Activated CD4-positive, alpha-beta T cell treated with anti-CD3 and anti-CD28 coated beads, Interleukin-2, amount 10 ng/mL, durations not matched to agents 7 days and 5 days (primary cell): Measurements from ENCODE around the gene PDLIM4. TPM values are rescaled to one million over a fixed set of nuclear protein-coding genes. Genes with fewer than 3 reads are reported as not detected.

Experiments
- CTCF ChIA-PET: fragments of 350-600 bp; sonication (Branson Sonifier 250); formaldehyde crosslinking; loops from one replicate; lab custom pipeline; 2021; ENCODE audit warnings: antibody characterized with exemption; lab: Charles Lee
- POLR2A ChIA-PET: fragments of 350-600 bp; sonication (Branson Sonifier 250); formaldehyde crosslinking; loops from one replicate; lab custom pipeline; 2021; ENCODE audit warnings: antibody characterized with exemption; lab: Charles Lee
- DNase-seq: peaks from one replicate; pipeline ENCODE4 v3.0.0-alpha.2; 2020
- H3K27ac Mint-ChIP-seq: one replicate; pipeline ENCODE4 v1.8.0; 2021; ENCODE audit warnings: mild to moderate bottlenecking, moderate library complexity, mixed read lengths
- H3K27me3 Mint-ChIP-seq: one replicate; pipeline ENCODE4 v1.8.0; 2021; ENCODE audit warnings: mixed read lengths
- H3K36me3 Mint-ChIP-seq: one replicate; pipeline ENCODE4 v1.8.0; 2021; ENCODE audit warnings: low read depth, mixed read lengths
- H3K4me1 Mint-ChIP-seq: one replicate; pipeline ENCODE4 v1.8.0; 2021; ENCODE audit warnings: mixed read lengths
- H3K4me3 Mint-ChIP-seq: one replicate; pipeline ENCODE4 v1.8.0; 2021; ENCODE audit warnings: mild to moderate bottlenecking, moderate library complexity, mixed read lengths
- H3K9me3 Mint-ChIP-seq: one replicate; pipeline ENCODE4 v1.8.0; 2021; ENCODE audit warnings: mixed read lengths
- total RNA-seq, 2 experiments: library from RNA; stranded (reverse); gene quantifications; one replicate each; pipeline ENCODE4 v1.2.3, GENCODE V29; 2021

Gene PDLIM4
- total RNA-seq, 2 experiments from 2014 or later, result not detected

DNA sequence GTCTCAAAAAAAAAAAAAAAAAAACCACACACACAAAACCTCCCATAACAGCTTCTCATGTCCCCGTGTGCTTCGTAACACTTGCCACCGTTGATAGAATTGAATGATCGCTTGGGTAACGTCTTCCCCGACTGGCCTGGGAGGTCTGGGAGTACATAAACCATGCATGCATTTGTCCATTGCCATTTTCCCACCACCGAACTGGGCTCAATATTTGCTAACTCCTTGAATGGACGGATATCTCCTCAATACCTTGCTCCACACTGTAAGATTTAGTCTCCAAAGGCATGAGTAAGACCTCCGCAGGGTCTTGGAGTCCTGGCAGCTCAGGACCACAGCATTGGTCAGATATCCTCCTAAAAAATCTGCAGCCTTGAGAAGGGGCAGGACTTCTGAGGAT, 26.6 kb upstream of the PDLIM4 start:
- no peak overlapping the region for H3K4me3 Mint-ChIP-seq
- H3K36me3 Mint-ChIP-seq, result no peaks in the 10 kb centered on the region
- peaks cover 23% of the 10 kb centered on the region for H3K27me3 Mint-ChIP-seq
- no peaks in the 10 kb centered on the region for H3K9me3 Mint-ChIP-seq
- ChIA-PET POLR2A (no interaction called here), CTCF (interaction anchor here (0.7 to 1.3 kb wide), 2 partner anchors 18 to 674 kb away, joined by 3 read pairs; no protein-coding TSS in a partner anchor)
- no peak for DNase-seq
- peaks cover 16% of the 10 kb centered on the region for H3K4me1 Mint-ChIP-seq
- H3K27ac Mint-ChIP-seq, result no peak overlapping the region

DNA sequence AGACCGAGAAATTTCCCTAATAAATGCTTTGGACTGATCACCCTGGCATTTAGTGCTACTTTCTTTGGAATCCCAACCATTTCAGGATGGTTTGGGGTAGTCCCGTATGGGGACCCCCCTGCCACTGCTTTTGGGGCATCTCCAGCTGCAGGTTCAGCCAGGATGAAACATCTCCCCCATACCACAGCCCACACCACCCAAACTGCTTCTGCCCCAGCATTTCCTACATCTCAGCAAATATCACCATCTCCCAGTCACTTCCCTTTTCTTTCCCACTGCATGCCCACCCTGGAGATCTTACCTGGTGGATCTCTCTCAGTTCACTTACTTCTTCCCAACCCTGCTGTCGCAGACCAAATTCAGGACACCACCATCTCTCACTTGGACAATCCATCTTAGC, 25.0 kb upstream of the PDLIM4 start:
- POLR2A ChIA-PET, result no interaction called here
- Mint-ChIP-seq H3K4me1 (peaks cover 12% of the 10 kb centered on the region), H3K9me3 (no peaks in the 10 kb centered on the region), H3K27me3 (peaks cover 18% of the 10 kb centered on the region), H3K36me3 (no peaks in the 10 kb centered on the region), H3K27ac (no peak overlapping the region), H3K4me3 (no peak overlapping the region)
- CTCF ChIA-PET, result no interaction called here
- DNase-seq, result no peak

DNA sequence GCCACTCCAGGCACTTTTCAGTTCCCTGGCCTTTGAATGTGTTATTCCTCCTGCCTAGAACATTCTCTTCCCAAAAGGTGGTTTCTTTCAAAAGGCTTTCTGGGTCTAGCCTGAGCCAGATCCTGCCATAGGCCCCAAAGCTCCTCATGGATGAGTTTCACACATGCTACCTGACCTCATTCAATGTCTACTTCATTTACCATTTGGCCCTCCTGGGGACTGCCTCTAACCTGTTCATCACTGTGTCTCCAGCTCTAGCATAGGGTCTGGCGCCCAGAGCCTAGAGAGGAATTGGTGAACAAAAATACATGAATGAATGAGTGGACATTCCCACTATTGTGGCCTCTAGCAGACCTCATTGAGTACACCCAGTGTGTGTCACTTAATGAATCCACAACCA, 24.4 kb upstream of the PDLIM4 start:
- Mint-ChIP-seq H3K4me1 (peaks cover 12% of the 10 kb centered on the region), H3K4me3 (no peak overlapping the region), H3K36me3 (no peaks in the 10 kb centered on the region), H3K27me3 (peaks cover 18% of the 10 kb centered on the region), H3K9me3 (no peaks in the 10 kb centered on the region), H3K27ac (no peak overlapping the region)
- ChIA-PET CTCF (no interaction called here), POLR2A (no interaction called here)
- no peak for DNase-seq

DNA sequence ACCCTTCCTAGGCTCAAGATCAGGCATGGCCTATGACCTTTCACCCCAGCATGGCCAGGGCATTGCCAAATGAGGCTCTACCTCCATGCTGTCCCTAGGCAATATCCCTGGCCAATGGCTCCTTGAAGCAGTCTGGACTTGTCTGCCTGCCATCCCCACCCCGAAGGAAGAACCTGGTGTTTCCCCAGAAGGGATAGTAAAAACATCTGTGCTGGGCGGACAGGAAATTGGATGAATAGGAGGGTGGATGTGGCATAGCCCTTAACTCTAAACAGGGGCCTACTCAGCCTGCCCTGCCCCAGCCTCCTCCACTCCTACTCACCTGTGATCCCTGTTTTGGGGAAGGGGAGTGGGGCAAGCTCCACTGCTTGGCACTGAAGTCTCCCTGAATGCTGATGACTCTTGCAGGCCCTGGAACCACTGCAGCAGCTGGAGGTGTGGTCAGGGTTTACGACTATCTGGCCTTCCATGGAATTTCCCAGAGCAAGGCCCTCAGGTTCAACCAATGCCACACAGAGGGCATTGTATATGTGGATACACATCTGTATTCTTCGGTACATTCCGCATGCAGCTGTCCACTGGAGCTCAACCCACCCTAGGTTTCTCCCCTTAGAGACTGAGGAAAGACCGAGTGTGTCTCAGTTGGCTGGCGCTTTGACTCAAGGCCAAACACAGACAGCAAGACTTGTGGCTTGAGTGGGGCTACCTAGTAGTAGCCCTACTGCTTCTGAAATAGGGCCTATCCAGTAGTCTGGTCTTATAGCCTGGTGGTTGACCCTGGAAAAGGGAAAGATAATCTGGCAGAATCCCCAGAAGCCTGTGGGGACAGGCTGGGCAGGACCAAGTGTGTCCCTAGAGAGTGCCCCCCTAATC, 23.4 kb upstream of the PDLIM4 start:
- no peak for DNase-seq
- Mint-ChIP-seq H3K9me3 (no peaks in the 10 kb centered on the region), H3K4me3 (no peak overlapping the region), H3K36me3 (no peaks in the 10 kb centered on the region), H3K27me3 (peaks cover 14% of the 10 kb centered on the region), H3K4me1 (peaks cover 12% of the 10 kb centered on the region), H3K27ac (no peak overlapping the region)
- ChIA-PET CTCF (interaction anchor here (0.6 to 1.4 kb wide), 4 partner anchors 8 to 333 kb away, joined by 3 to 4 read pairs (median 3); no protein-coding TSS in a partner anchor), POLR2A (no interaction called here)

DNA sequence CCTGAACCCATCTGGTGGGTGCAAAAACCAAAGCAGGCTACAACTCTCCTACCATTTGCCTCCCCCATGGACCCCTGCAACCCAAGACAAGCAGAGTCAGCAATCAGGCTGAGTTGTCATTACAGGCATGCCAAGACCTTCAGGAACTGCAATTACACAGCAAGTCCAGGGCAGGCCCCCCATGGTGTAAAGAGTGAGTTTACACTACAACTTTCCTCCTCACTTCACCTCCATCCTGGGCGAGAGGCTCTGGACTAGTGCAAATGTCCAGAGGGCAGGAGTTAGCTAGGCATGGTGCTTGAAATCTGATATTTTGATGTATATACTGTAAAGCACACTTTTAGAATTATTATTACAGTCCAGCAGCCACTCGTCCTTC, 22.8 kb upstream of the PDLIM4 start:
- Mint-ChIP-seq H3K27me3 (peaks cover 8% of the 10 kb centered on the region), H3K4me3 (no peak overlapping the region), H3K36me3 (no peaks in the 10 kb centered on the region), H3K27ac (no peak overlapping the region), H3K4me1 (peaks cover 12% of the 10 kb centered on the region), H3K9me3 (no peaks in the 10 kb centered on the region)
- no peak for DNase-seq
- ChIA-PET POLR2A (no interaction called here), CTCF (interaction anchor here (0.6 to 1.4 kb wide), 3 partner anchors 9 to 334 kb away, joined by 3 to 4 read pairs (median 3); no protein-coding TSS in a partner anchor)

DNA sequence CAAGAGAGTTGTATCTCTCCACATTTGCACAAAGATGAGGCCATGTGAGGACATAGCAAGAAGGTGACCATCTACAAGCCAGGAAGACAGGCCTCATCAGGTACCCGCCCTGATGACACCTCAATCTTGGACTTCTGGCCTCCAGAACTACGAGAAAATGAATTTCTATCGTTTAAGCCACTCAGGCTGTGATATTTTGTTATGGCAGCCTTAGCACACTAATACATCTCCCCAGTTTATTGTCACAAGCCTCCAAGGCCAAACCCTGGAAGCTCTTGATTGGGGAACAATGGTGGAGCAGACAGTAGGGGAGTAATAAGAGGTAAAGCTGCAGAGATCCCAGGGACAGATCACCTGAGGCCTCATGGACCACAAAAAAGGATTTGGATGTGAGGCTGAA, 22.2 kb upstream of the PDLIM4 start:
- ChIA-PET CTCF (interaction anchor here (0.7 to 1.4 kb wide), 4 partner anchors 8 to 51 kb away, joined by 3 to 4 read pairs (median 4); partner anchors contain the start of gene P4HA2), POLR2A (no interaction called here)
- peaks cover 2% of the 10 kb centered on the region for H3K27me3 Mint-ChIP-seq
- H3K36me3 Mint-ChIP-seq, result no peaks in the 10 kb centered on the region
- H3K27ac Mint-ChIP-seq, result no peak overlapping the region
- no peaks in the 10 kb centered on the region for H3K9me3 Mint-ChIP-seq
- H3K4me1 Mint-ChIP-seq, result peaks cover 9% of the 10 kb centered on the region
- H3K4me3 Mint-ChIP-seq, result no peak overlapping the region
- DNase-seq, result no peak

DNA sequence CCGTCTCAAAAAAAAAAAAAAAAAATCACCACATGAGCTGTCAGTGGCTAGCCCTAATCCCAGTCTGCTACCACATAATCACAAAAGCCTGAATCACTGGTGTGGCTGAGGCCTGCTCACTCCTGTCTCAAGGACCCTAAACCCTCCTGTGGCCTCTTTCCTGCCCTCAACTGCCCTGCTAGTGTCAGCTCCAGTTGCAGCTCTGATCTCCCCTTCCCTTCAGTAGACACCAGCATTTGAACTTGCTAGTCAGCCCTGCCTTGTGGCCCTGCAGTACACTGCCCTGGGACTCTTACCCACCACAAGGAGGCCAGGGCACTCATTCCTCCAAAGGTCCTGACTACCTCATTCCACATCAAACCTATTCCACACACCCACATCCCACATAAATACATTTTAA, 20.4 kb upstream of the PDLIM4 start:
- DNase-seq, result no peak
- no peaks in the 10 kb centered on the region for H3K4me1 Mint-ChIP-seq
- H3K9me3 Mint-ChIP-seq, result peaks cover 3% of the 10 kb centered on the region
- H3K27me3 Mint-ChIP-seq, result peaks cover 3% of the 10 kb centered on the region
- ChIA-PET CTCF (interaction anchor here (0.6 to 1.9 kb wide), 12 partner anchors 8 to 284 kb away, joined by 3 to 8 read pairs (median 4); partner anchors contain the start of gene P4HA2), POLR2A (interaction anchor here (0.6 kb wide), 1 partner anchor 47 kb away, joined by 3 read pairs; no protein-coding TSS in a partner anchor)
- H3K4me3 Mint-ChIP-seq, result no peak overlapping the region
- H3K27ac Mint-ChIP-seq, result no peak overlapping the region
- H3K36me3 Mint-ChIP-seq, result no peaks in the 10 kb centered on the region

DNA sequence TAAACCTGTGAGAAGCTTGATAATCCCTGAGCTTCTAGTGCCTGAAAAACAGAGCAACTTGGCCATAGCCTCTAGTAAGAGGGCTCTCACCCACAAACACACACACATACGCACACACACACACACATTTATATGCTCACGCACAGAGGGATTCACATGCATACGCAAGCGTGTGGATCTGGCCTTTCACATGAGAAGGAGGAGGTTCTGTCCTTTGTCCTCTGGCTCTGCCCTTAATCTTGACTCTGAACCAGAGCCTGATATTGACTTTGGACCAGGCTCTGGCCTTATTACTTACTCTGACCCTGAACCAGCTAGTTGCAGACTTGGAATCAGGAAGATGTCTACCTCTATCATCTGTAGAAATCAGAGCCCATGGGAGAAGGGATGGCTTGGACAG, 19.8 kb upstream of the PDLIM4 start:
- CTCF ChIA-PET, result interaction anchor here (0.6 to 2.3 kb wide), 26 partner anchors 8 to 1879 kb away, joined by 3 to 16 read pairs (median 4); partner anchors contain the start of gene P4HA2
- Mint-ChIP-seq H3K27ac (no peak overlapping the region), H3K9me3 (peaks cover 4% of the 10 kb centered on the region), H3K36me3 (no peaks in the 10 kb centered on the region), H3K4me1 (no peaks in the 10 kb centered on the region), H3K27me3 (peaks cover 4% of the 10 kb centered on the region), H3K4me3 (no peak overlapping the region)
- POLR2A ChIA-PET, result interaction anchor here (0.6 kb wide), 1 partner anchor 47 kb away, joined by 3 read pairs; no protein-coding TSS in a partner anchor
- no peak for DNase-seq

DNA sequence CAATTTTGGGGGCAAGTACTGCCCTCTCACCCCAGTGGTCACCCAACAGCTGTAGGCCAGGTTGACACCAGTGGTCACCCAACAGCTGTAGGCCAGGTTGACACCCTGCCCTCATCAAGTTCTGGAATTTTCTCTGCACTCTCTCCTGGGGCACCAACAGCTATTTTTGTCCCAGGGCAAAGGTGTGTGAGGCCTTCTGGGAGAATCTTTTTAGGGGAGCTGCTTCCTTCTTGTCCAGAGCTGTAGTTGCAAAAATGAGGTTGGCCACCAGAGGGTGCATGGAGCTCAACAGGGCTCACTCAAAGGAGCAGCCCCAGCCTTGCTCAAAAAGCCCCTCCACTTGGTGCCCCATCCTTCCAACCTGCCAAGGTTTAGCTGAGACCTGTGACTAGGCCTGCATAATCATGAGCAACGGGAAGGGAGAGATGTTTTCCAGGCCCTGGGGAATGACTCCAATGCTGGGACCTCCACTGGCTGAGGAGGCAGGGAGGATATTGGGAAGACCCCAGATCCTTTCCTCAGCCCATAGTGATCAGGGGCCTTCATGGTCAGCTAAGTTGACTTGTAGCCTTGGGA, 19.2 kb upstream of the PDLIM4 start:
- Mint-ChIP-seq H3K27ac (no peak overlapping the region), H3K4me1 (no peaks in the 10 kb centered on the region), H3K4me3 (no peak overlapping the region), H3K9me3 (peaks cover 4% of the 10 kb centered on the region), H3K36me3 (no peaks in the 10 kb centered on the region), H3K27me3 (peaks cover 6% of the 10 kb centered on the region)
- ChIA-PET POLR2A (interaction anchor here (0.6 kb wide), 1 partner anchor 10 kb away, joined by 4 read pairs; no protein-coding TSS in a partner anchor), CTCF (interaction anchor here (0.6 to 2.3 kb wide), 25 partner anchors 8 to 1880 kb away, joined by 3 to 16 read pairs (median 4); partner anchors contain the start of gene P4HA2)
- DNase-seq, result peak; percentile 78

DNA sequence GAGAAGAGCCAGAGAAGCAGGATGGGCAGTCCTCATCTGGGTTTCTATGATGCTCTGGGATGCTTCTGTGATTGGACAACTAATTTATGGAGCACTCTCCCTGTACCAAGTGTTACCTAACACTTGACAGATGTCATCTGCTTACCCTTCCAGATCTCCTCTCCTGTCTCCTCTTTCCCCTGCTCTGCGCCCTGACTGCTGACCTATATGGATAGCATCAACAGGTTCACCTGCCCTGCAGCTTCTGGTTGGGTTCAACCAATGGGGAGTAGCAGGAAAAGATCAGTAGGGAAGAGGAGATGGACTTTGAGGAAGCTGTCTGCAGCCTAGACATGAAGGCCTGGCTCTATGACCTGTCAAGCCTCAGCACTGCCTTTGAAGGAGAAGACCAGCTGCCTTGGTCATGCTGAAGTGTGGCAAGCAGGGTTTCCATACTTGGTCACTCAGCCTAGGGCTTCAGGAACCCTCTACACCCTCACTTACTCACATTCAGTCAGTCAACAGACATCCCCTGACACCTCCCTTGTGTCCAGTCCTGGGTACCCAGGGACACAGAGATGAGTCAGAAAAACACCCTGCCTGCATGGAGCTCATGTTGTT, 18.5 kb upstream of the PDLIM4 start:
- no peak for DNase-seq
- no peak overlapping the region for H3K4me3 Mint-ChIP-seq
- peaks cover 10% of the 10 kb centered on the region for H3K27me3 Mint-ChIP-seq
- no peak overlapping the region for H3K27ac Mint-ChIP-seq
- H3K36me3 Mint-ChIP-seq, result no peaks in the 10 kb centered on the region
- H3K4me1 Mint-ChIP-seq, result no peaks in the 10 kb centered on the region
- peaks cover 7% of the 10 kb centered on the region for H3K9me3 Mint-ChIP-seq
- ChIA-PET POLR2A (interaction anchor here (0.6 kb wide), 1 partner anchor 11 kb away, joined by 4 read pairs; no protein-coding TSS in a partner anchor), CTCF (interaction anchor here (1.0 to 2.3 kb wide), 17 partner anchors 10 to 581 kb away, joined by 3 to 16 read pairs (median 5); partner anchors contain the start of gene P4HA2)

DNA sequence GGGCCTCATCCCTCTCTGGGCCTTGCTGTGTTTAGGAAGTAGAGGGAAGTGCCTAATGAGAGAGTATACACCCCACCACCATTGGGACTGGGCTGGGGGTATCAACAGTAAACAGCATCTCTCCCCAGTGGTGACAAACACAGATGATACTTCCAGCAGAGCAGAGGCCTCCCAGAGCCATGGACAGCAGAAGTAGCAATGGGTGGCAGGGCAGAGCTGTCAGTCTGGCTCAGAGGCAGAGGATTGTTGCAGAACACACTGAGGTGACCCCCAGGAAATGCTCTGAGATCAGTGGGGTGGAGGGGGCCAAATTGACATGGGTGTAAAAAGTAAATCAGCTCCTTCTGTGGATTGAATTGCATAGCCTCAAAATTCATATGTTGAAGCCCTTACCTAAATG, 17.7 kb upstream of the PDLIM4 start:
- ChIA-PET POLR2A (no interaction called here), CTCF (interaction anchor here (0.6 to 2.3 kb wide), 4 partner anchors 11 to 580 kb away, joined by 3 to 10 read pairs (median 3); no protein-coding TSS in a partner anchor)
- H3K9me3 Mint-ChIP-seq, result peaks cover 10% of the 10 kb centered on the region
- H3K4me3 Mint-ChIP-seq, result no peak overlapping the region
- H3K4me1 Mint-ChIP-seq, result no peaks in the 10 kb centered on the region
- no peak overlapping the region for H3K27ac Mint-ChIP-seq
- no peak for DNase-seq
- H3K36me3 Mint-ChIP-seq, result peaks cover 2% of the 10 kb centered on the region
- peaks cover 12% of the 10 kb centered on the region for H3K27me3 Mint-ChIP-seq

DNA sequence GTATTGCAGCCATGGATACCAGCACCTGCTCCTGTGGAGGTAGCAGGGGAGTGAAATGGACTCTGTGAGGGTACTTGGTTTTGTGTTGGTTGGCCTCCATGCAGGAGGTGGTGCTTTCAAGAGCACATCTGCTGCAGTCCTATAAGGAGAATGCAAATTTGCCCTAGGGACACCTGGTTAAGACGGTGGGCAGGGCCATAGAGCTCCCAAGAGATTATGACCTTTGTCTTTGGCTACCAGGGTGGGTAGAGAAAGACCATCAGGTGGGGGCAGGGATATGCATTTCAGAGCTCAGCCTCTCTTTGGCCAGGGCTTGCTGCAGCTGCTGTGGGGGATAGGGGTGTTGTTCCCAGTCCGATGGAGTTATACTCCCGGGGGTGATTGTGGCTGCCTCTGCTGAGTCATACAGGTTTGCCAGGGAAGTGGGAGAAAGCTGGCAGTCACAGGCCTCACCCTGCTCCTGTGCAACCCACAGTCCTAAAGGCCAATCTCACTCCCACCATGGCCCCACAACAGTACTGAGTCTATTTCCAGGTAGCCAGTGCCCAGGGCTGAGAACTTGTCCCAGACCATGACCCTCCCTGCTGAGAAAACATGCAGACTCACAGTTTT, 14.0 kb upstream of the PDLIM4 start:
- CTCF ChIA-PET, result no interaction called here

More for the DNA sequence above, 14.0 kb upstream of the PDLIM4 start:
- H3K4me1 Mint-ChIP-seq, result no peaks in the 10 kb centered on the region
- H3K9me3 Mint-ChIP-seq, result peaks cover 24% of the 10 kb centered on the region
- H3K36me3 Mint-ChIP-seq, result peaks cover 2% of the 10 kb centered on the region
- H3K27me3 Mint-ChIP-seq, result peaks cover 23% of the 10 kb centered on the region
- POLR2A ChIA-PET, result no interaction called here
- DNase-seq, result no peak
- no peak overlapping the region for H3K4me3 Mint-ChIP-seq
- H3K27ac Mint-ChIP-seq, result no peak overlapping the region
